NK-92 treated with Interleukin-12 subunit alpha and Interleukin-12 subunit beta, amount 100 ng/mL, for 24 hours (cell line): Measurements from ENCODE around the gene SERPINB2.
"Not testable (repeated sequence)": the region's sequence is repeated elsewhere in the genome, so short reads cannot be mapped to it uniquely, and the experiment has no call there.

ENCODE experiments used
- DNase-seq: peaks from one replicate; lab custom pipeline; 2025; lab: John Stamatoyannopoulos, UW

The SERPINB2 gene

DNA sequence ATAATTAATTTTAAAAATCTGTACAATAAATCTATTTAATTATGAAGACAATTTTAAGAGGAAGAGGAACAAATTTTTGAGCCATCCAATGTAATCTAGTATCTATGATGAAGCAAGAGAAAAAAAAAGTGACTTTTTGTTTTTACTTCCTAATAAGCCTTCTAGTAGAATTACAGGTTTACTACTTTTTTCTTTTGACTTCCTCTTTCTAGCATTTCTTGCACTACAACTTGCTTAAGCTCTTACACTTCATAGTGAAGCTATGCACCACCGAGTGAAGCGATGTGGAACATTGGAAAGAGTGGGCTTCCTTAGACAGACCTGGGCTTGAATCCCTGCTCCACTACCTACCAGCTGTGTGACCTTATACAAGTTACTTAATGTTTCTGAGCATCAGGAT is 2.1 kb downstream of the SERPINB2 start:
- DNase-seq = no peak

DNA sequence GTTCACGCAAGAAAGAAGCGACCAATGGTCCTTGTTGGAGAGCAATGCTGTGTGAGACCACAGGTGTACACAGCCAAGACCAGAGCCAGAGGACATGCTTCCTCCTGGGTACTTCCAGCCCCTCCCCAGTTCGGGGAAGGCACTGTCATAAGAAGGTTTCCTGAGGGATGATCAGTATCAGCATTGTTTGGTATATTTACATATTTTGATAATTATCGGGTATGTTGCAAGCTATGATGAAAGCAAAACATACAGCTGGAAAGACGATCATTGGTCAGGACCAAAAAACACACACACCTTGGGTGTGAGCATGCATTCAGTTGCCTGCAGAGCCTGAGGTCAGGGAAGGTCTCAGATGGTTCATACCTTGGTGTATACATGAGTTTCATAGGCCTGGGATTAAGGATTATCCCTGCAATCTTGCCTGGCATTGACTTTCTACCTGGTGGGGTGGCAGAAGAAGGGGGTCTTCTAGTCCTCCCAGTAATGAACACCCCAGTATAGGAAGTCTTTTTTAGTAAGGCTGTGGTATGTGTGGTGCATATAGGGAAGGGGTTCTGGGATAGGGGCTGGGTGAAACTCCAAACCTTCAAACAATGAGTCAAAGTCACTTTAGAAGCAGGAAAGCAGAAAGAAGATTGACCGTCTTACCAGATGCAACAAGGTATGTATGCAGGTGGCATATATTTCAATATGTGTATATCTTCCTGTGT is 2.9 kb downstream of the SERPINB2 start:
- no peak for DNase-seq

- no peak for DNase-seq
These were observed 3.4 kb downstream of the SERPINB2 start for GRCh38 chr18:63890950-63891304.

DNA sequence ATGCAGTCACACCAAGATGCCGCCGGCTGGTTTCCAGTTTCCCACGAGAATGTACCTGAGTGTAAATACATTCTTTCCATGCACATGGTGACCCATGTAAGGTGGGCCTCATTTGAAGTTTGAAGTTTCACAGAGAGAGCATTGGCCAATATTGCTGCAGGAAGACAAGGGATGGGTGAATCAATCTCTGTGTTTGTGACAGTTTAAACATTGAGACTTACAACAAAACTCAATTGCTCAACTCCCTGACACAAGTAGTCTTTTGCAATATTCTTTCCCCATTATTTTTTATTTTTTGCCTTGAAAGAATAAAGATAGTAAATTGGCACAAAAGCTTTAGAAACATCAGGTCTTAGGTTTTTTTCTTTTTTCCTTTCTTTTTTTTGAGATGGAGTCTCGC is 5.1 kb downstream of the SERPINB2 start:
- DNase-seq = no peak

DNA sequence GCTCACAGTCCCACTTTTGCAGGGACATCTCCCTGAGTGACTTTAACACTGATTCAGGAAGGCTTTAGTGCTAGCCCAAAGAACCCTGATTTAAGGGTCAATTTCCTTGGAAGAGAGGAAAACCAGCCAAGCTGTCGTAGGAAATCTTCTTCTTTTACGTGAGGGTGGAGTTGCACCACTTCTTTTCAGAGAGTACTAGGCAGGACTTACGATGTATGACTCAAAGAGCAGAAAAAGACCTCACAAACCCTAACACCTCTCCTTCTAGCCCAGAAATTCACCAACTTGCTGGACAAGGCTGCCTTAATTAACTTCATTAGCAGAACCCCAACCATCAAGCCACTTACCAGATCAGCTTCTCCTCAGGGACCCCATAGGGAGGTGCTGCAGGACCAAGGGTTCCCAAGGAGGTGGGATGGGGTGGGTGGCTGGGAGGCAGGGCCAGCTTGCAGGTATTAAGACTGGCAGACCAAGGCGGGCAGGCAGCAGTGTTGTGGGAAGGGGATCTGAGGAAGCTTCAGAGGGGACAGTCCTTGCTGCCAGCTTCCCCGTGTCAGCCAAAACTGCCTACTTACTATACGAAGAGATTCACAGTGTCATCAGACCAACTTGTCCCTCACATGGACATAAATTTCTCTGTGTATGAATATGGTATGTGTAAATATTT is 6.7 kb downstream of the SERPINB2 start:
- DNase-seq = no peak

DNA sequence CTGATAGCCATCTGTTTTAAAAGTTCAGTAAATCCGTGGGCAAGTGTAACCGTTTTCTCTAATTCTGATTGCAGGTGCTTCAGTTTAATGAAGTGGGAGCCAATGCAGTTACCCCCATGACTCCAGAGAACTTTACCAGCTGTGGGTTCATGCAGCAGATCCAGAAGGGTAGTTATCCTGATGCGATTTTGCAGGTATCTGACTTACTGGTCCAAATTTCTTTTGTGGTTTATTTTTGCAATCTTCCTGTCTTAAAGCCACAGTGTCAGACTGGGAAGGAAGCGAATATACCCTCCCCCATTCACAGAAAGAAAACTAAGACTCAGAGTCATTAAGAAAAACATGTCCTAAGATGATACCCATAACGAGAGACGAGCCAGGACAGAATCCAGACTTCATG is 7.7 kb downstream of the SERPINB2 start:
- no peak for DNase-seq

GRCh38 chr18:63897072-63897471 is 9.6 kb downstream of the SERPINB2 start:
- no peak for DNase-seq

DNA sequence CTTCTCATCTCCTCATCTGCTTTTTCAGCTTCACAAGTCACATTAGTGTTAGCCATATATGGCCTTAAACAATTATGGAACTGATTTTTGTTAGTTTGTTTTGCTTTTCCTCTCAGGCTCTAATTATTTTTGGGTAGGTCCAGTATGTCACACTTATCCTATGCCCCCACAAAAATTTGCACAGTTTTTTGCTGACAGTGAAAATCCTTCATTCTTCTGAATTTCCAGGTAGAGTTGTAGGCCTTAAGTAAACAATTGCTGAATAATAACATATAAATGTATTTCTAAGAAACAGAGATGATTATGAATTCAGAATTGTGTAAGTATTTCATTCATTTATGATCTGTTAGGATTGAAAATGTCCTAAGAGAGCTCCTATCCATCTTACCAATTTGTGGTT is 11.7 kb downstream of the SERPINB2 start:
- DNase-seq = no peak

GRCh38 chr18:63903851-63904570 is 16.5 kb downstream of the SERPINB2 start:
- no peak for DNase-seq

GRCh38 chr18:63904694-63905093 is 17.2 kb downstream of the SERPINB2 start:
- no peak for DNase-seq

GRCh38 chr18:63905361-63905760 is 17.9 kb downstream of the SERPINB2 start:
- no peak for DNase-seq

DNA sequence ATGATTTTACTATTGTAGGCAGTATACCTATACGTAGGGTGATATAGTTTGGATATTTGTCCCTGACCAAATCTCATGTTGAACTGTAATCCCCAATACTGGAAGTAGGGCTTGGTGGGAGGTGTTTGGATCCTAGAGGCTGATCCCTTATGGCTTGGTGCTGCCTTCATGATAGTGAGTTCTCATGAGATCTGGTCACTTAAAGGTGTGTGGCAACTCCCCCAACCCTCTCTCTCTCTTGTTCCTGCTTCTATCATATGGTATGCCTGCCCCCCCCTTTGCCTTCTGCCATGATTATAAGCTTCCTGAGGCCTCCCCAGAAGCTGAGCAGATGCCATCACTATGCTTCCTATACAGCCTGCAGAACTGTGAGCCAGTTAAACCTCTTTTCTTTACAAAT is 18.6 kb downstream of the SERPINB2 start:
- no peak for DNase-seq

- DNase-seq = no peak
These were observed 20.2 kb downstream of the SERPINB2 start, which contains the start of gene SERPINB10 for GRCh38 chr18:63907664-63908063. SERPINB10 (plus strand) TSS chr18:63907958; CDS start chr18:63915511, 7,553 bp downstream.

DNA sequence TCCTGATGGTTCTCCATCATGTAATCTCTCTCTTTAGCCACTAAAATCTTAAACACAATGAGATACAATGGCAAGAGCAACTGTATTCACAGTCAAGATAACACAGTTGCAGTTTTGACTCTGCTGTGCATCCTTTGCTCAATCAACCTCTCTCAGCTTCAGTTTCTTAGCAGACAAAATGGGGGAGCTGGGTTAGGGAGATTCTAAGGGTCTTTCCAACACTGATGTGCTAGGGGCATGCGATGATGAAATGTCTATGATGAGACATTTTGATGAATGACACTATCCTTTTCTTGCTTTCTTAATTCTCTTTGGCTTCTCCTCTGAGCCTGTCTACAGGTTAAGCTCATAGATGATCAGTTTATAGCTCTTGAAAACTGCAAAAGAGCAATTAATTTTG is 21.4 kb downstream of the SERPINB2 start:
- no peak for DNase-seq

- DNase-seq = no peak
These were observed 22.4 kb downstream of the SERPINB2 start for GRCh38 chr18:63909870-63910269.

- no peak for DNase-seq
These were observed 30.3 kb downstream of the SERPINB2 start for GRCh38 chr18:63917817-63918216.

GRCh38 chr18:63922049-63922448 is 34.5 kb downstream of the SERPINB2 start:
- no peak for DNase-seq

GRCh38 chr18:63924551-63924950 is 37.0 kb downstream of the SERPINB2 start:
- DNase-seq = no peak

DNA sequence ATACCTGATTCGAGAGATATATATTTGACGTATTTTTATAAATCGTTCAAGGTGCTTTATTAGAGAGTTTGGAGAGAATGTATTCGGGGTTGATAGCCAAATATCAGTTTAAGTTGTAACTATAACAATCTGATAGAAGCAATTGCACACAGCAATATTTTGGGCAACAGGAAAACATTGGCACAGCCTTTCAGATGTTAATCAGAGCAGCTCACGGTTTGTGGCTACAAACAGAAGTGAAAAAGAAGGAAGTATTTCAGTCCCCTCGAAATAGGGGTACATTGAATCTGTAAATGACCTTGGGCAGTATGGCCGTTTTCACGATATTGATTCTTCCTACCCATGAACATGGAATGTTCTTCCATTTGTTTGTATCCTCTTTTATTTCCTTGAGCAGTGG is 40.8 kb downstream of the SERPINB2 start:
- DNase-seq = no peak

DNA sequence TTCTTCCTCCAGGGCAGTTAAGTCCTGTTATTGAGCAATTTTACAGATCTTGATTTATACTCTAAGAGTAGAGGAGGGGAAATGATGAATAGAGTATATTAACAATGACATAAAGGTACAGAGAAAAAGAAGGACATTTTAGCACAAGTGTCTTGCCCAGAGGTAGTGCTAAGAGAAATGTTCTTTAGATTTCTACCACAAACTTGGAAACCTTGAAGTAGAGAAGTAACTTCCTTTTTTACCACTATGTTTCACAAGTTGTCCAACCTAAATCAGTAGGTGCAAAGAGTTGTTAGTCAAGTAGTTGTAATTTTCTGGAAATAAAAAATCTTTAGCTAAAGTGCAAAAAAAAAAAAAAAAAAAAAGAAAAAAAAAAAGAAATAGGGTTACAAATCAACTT is 41.9 kb downstream of the SERPINB2 start:
- not testable (repeated sequence) for DNase-seq

DNA sequence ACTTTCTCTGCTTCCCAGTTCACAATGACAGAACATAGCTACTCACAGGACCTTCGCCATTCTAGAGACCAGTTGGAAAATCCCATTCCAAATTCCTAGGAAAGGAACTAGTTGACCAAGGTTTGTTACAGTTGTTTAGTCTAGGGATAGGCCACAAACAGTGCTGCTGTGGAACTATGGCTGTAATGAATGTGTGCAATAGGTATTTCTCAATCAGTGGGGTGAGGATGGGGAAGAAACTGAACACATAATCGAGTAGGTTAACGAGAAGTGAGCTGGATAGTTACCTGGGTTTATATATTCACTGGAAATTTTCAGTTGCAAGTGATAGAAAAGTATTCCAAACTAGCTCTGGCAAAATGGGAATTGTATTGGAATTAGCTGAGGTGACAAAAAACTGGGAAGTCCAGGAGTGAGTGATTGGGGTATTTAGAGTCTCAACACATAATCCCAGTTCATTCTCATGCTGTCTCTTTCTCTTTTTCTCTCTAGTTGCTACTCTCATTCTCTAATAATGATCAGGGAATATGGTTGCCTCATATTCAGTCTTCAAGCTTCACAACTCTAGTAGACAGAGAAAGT is 43.4 kb downstream of the SERPINB2 start:
- DNase-seq = no peak

DNA sequence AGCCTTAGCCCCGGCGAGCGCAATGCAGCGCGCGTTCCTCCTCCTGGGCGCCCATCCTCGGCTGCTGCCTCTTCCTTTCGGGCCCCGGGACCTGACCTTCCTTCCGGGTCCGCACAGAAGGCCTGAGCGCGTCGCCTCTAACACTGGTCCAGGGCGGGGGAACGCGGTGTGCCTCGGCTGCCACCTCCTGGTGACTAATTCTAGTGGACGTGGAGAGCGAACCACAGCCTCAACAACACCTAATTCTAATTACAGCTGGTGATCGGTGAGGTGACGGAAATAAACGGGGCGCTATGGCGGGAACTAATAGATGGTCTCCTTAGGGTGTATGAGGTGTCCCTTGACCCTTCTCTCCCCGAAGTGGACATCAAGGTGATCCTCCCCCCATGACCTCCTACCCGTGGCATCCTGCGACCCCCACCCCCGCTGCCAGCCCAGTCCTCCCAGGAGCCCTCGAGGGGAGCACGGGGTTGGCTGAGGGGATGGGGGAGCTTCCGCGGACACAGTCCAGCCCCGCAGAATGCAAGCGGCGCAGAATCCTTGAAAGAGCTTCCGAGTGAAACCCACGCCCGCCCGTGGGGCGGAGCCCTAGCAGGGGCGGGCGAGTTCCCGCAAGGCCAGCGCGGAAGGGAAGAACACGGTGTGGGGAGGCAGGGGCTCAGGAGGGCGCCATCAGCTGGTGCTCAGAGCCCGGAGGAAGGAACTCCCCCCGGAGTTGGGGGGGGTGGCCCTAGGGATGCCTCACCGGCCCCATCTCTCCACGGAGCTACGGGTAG is 48.8 kb downstream of the SERPINB2 start:
- peak; percentile 71 for DNase-seq
